HG02852 (cell line): ENCODE measurements around the gene NFATC3.
A peak's percentile ranks its signal among the peaks of the same experiment; 100 is the strongest.

ENCODE experiments used
- ATAC-seq: cut with Tn5 transposase; IDR thresholded peaks from one replicate; pipeline ENCODE4 v1.9.1; 2021; ENCODE audit warnings: mild to moderate bottlenecking, moderate library complexity; ENCODE audit not compliant: unreplicated experiment

Gene NFATC3

DNA sequence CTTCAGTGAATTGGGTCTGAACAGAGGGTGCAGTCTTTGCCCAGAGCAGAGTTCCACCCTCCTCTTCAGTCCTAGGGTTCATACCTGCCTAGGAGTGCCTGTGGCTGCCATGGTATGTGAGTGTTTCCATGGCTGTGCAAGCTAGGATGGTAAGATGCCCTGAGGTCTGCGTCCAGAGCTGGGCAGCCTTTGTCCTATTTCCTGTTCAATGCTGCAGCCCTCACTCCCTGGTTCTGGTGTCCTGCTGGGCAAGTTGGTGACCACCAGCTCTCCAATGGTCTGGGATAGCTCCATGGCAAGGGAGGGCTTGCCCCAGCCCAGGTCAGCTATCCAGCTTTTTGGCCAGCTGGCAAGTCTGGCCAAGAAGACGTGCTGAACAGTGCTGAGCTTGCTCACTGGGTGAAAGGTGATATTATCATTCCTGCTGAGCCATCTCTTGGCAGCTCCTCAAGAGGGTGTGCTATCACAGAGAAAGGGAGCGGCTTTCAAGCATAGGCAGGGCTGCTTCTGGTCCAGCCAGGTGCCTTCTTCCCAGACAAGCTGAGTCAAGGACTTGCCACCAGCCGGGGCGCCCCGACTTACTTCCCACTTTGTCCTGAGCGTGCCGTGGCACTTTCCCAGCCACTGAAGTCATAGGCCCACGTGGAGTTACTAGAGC is 13.0 kb upstream of the NFATC3 start:
- no peak for ATAC-seq

DNA sequence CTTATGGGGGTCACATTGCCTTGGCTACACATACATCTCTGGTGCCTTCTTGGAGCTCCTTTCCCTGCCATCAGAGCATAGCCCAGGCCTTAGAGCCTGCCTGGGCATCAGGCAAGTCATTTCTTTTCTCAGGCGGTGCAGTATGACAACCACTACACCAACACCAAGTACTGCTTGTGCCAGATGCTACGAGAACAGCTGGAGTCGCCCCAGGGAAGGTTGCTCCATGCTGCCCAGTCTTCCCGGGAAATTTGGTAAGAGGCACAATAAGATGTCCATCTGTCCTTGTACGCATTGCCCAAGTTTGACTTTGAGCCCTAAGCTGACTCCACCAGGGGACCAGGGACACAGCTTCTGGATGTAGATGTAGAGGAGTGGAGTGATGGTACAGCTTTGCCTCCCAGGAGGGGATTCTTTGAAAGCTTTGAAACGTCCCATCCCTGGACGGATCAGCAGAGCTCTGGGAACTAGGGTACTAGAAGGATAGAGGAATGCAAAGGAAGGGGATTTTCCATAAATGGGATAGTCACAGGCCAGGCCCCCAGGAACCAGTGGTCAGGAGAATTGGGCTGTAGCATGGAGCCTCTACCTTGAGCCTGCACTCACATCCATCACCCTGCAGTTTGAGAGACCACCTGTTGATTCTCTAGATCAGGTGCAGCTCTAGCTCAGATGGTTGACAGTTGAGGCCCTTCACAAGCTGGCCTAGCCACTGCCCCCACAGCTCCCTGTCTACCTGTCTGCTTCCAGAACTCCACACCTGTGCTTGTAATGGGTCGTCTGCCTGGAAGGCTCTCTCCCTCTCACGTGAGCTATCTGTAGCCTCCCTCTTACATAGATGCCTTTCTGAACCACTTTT is 11.0 kb upstream of the NFATC3 start:
- ATAC-seq, result no peak

DNA sequence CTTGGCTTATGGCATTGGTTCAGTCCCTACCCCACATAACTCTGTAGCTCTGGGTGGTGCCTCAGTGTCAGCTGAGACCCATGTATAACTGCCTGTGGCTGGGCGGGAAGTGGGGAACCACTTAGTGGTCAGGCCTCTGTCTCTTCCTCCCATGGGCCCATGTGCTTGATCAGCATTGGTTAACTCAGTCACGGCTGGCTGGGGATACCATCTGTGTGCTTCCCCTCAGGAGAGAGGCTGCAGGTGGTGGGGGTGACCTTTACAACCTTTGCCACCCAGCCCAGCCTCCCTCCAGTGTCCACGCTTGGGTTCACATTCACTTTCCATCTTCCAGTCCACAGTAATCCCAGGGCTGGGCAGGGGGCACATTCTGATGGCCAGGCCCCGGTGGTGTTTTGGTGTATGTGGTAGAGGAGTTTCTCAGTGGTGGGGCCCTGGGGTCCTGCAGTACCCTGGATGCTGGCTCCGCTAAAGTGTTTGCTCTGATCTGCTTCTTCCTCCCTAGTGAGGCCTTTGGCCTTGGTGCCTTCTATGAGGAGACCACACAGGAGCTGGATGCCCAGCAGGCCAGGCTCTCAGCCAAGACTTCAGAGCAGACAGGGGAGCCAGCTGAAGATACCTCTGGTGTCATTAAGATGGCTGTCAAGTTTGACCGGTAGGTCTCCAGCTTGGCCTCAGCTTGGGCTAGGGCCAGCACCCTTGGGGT is 10.2 kb upstream of the NFATC3 start:
- ATAC-seq, result peak; percentile 72

DNA sequence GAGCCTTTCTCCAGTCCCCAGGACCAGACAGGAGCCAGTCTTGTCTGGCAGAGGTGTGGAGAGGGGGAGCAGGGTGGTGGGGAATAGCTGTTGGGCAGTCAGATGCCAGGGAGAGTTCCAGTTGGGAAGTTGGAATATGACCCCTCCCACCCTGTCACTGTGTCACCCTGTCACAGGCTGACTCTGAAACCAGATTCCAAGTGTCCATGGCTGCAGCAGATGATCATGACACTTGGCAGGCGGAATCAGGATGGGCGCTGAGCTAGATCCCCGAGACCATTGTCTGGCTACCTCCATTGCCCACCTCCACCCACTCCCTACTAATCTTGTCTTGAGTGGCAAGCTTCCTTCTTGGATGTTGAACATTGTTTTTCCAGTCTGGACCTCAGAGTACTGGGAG is 9.2 kb upstream of the NFATC3 start:
- no peak for ATAC-seq

DNA sequence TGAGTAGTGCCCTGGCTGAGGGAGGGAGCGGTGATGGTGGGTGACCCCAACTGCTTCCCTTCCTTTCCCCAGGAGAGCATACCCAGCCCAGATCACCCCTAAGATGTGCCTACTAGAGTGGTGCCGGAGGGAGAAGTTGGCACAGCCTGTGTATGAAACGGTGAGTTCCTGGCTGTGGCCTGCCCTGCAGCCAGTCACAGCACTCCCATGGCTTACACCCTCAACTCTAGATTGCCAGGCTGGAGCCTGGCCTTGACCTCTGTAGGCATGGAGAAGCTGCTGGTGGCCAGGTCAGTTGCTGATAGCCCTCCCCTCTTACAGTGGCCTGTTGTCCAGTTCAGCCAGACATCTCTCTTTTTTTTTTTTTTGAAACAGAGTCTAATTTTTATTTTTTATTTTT is 8.6 kb upstream of the NFATC3 start:
- ATAC-seq, result no peak

DNA sequence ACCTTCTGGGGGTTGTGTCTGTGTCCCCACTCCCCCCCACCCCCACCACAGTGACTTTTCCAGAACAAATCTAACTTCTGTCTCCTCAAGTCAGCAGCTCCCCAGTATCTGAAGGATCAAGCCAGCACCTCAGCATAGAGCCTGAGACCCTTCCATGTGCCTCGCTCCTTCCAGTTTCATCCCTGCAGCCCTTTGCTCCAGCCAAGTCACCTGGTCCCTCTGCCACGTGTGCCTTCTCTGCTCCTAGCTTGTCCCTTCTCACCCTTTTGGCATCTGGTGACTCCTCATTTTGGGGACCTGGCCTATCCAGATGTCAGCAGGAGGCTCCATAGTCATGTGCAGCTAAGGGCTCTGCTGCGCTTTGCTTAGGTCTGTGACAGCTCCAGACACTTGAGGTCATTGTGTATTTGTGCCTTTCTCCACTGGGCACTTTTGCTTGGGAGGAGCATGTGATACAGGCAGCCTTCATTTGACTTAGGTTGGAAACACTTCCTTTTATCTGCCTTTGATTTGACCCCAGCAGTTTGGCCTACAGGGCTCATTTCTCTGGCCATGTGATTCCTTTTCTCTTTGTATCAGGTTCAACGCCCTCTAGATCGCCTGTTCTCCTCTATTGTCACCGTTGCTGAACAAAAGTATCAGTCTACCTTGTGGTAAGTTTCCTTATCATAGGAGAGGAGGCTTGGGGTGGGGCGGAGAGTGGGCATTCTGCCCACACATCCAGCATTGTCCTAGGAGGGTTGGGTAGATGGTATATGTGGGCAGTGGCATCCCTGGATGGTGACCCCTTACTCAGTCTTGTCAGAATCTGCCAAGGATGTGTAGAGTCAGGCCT is 7.1 kb upstream of the NFATC3 start:
- ATAC-seq, result no peak

DNA sequence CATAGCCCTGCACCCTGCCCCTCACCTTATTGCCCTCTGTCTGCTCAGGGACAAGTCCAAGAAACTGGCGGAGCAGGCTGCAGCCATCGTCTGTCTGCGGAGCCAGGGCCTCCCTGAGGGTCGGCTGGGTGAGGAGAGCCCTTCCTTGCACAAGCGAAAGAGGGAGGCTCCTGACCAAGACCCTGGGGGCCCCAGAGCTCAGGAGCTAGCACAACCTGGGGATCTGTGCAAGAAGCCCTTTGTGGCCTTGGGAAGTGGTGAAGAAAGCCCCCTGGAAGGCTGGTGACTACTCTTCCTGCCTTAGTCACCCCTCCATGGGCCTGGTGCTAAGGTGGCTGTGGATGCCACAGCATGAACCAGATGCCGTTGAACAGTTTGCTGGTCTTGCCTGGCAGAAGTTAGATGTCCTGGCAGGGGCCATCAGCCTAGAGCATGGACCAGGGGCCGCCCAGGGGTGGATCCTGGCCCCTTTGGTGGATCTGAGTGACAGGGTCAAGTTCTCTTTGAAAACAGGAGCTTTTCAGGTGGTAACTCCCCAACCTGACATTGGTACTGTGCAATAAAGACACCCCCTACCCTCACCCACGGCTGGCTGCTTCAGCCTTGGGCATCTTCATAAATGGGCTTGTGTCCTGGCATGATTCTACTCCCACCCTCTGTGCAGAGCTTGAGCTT is 6.3 kb upstream of the NFATC3 start:
- ATAC-seq, result no peak

DNA sequence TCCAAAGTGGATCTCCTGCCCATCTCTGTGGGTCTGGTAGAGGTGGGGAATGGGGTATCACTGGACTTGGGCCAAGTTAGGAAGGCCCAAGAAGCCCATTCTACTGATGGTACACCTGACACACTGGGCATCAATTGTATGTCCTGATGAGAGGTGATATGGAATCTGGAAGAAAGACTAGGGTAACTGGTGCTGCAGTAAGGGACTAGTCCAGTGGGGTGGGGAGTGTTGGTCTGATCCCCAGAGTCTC is 5.9 kb upstream of the NFATC3 start:
- ATAC-seq, result no peak

DNA sequence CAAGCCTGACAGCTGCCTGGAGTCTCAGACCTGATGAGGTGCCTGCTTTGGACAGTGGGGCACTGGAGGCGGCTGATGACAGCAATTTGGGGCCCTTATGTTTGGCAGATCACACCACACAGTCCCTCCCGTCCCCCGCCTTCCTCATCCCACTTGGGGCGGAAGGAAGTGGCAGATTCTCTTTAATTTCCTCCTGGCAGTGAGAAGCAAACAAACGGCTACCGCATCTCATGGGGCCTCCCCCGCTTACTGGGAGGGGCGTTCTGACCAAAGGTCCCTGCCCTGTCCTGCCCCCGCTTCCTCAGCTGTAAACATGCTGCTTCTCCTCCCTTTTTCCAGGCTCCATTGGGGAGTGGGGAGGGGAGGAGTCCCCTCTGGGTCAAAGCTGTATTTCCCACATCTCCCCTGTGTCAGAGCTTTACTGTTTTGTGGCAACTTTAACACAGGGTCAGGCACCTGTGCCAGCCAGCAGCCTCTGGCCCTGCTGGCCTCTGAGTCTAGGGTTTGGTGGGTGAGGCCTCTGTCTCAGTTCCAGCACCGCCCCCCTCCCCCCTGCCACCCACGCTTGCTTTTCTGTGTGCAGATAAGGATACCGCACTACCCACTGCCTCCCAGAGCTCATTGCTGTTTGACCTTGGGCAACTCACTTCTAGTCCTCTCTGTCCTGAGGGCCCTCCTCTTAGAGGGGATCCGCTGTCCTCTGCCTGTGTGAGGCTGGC is 5.4 kb upstream of the NFATC3 start:
- ATAC-seq, result no peak

DNA sequence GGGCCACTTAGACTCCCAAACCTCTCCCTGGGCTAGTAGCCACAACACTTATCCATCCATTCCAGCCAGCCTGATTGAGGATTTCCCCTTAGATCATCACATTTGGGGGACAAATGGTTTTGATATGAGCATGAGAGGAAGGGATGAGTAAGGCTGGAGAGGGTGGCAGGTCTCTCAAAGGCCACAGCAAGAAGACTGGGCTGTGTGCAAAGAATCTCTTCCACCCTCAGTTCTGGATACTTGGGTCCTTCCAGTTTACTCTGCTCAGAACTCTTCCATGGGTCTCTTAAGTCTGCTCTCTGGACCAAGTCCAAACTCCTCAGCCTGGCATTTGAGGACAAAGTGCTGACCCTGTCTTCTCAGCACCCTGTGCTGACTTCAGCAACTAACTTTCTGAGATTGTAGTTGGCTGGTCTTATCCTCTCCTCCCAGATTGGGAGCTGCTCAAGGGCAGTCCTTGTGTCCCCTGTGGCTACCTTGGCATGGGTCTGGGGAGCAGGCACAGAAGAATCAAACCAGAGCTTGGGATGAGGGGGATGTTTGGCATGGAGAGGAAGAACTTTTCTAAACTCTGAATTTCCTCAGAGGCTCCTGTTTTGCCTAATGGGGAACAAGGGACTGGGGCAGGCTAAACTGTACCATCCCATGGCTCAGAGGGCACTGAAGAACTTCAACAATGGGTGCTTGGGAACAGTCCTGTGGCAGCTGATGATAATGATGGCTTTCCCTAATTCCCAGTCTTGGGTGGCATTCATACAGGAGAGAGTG is 3.1 kb upstream of the NFATC3 start:
- no peak for ATAC-seq

DNA sequence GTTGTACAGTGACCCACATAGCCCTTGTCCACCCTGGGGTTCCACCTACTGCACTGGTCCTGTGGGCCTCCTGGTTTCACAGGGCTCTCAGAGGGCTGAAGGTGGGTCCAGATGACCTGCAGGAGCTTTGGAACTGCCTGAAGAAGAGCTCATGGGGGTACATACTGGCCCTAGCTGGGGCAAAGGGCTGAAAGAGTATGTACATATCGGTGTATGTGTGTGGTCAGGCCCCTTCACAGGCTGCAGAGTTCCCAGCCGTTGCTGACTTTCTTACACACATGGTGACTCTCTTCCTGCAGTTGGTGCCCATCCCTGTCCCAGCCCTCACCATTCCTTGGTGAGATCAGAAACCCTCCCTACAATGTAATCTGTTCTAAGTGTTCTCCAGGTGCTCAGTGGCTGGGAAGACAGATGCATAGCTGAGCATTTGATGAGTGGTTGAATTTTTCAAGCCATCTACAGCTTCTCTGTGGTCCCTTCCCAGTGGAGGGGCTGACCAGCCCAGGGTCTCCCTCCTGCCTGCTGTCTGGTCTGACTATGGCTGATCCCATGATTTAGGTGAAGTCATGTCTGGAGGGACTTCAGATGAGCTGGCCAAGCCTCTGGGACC is 2.4 kb upstream of the NFATC3 start:
- no peak for ATAC-seq

DNA sequence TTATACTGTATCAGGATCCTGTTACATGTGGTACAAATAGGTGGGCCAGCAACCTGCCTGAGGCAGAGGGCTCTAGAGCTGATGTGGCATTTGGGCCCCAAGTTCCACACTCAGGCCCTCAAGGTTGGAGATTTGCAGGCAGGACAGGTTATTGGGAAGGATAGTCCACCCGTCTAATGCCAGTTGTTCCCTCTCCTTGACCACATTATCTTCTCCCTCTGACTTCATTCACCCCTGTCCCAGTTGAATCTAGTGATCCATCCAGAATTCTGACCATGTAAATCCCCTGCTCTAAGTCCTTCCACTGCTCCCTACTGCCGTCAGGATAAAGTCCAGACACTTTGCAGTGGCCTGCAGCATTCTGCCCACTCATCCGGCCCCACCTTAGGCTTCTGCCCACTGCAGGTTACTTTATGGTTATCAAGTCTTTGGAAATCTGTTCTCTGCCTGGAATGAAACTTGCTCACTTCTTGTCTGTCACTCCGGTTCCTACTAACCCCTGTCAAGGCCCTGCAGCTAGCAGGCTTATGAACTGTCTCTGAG is 1.9 kb upstream of the NFATC3 start:
- ATAC-seq, result no peak

DNA sequence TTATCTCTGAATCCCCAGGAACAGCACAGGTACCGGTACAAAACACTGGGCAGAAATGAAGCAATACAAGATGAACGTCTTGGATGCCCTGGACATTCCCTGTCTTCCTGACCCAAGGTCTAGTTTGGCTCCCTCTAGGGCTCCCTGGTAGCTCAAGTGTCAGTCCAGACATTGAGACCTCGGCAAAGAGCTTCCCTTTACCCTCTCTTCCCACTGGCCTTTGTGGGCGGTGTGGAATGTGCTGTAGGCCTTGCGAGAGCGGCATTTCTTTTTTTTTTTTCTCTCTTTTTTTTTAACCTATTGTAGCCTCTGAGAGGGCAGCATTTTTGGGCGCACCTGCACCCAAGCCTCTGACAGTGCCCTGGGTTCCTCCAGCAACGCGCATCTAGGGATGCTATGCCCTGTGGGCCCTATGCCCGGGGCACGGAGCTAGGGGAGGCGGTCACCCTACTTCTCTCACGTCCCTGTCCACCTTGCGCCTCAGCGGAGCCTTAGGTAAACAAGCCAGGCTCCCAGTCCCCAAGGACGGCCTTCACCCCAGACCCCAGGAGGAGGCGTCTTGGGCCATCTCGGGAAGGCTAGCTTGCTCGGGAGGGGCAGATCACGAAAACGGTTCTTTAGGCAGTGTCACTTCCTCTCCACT is 1.2 kb upstream of the NFATC3 start:
- ATAC-seq, result no peak

DNA sequence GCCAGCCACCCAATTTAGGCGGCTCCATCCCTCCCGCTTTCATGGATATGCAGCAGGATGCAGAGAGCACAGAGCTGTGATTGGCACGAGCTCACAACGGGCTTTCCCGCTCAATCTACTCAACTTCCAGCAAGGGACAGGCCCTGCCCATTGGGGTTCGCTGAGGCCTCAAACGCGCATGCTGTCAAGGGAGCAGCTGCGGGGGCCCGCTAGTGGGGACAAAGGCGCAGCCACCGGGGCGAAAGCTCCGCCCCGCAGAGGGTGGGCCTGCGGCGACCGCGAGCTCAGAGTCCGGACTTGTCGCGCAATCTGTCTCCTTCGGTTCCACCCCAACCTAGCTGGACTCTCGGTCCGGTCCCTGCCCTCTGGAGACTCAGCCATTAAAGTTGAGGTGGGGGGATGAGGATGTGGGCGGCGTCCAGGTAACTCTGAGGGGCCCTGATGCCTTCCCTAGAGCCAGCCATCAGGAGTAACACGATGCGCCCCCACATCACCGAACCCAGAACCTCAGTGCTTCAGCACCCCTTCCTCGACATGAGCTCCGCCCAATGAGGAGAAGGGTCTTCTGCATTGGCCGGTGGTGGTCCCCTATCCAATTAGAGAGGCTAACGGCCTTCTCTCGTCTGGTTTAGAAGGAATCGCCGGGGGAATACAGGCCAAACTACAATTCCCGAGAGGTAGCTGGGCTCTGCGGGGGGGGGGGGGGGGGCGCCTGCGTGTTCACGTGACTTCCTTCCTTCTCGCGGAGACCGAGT is 489 bp upstream of the NFATC3 start:
- peak; percentile 58 for ATAC-seq

DNA sequence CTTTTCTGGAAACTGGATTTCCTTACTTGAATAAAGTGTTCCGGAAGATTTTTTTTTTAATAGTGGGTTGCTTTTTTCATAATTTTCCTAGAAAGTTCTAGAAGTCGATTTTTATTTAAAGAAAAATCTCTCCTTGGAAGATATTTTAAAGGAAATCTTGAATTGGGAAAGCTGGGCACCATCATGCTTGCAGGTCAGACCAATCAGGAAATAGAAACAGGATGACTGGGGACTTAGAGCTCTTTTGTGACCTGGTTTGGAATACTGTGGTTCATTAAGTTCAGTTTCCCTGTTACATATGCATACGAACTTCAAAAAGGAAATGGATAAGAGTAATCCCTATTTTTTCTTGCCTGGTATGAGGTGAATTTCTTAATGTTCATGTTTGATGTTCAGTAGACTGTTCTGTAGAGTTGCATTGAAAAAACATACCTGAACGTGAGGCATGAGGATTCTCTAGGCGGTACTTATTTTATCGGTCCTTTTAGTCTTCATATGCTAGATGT is 1.2 kb downstream of the NFATC3 start:
- no peak for ATAC-seq

DNA sequence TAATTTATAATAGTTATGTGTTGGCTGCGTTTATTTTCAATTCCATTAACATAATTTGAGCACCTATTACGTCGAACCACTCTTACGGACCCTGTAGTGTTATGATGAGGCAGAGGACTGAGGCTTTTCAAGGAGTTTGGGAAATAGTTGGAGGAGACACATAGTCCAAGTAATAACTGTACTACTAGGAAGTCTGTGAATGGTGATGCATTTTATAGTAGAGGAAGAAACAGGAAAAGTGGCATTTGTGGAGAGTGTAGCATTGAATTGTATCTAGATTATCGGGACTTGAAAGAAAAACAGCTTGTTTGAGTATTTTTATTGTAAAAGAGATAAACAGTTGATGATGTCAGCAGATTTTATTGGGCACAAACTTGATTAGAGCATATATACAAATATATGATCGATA is 1.7 kb downstream of the NFATC3 start:
- no peak for ATAC-seq

DNA sequence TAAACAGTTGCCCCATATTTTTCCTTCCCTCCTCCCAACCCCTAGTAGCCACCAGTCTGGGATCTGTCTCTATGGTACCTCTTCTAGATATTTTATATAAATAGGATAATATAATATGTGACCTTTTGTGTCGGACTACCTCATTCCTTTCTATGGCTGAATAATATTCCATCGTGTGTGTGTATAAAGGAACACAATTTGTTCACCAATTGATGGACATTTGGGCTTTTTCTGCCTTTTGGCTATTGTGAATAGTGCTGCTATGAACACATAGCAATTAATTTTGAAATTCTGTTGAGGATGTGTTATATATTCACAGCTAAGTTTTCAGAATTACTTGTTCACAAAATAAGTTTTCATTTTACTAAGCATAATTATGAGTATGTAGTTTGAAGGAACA is 2.5 kb downstream of the NFATC3 start:
- ATAC-seq, result no peak
